ENCODE results near the gene TNFRSF4.

The TNFRSF4 gene

DNA sequence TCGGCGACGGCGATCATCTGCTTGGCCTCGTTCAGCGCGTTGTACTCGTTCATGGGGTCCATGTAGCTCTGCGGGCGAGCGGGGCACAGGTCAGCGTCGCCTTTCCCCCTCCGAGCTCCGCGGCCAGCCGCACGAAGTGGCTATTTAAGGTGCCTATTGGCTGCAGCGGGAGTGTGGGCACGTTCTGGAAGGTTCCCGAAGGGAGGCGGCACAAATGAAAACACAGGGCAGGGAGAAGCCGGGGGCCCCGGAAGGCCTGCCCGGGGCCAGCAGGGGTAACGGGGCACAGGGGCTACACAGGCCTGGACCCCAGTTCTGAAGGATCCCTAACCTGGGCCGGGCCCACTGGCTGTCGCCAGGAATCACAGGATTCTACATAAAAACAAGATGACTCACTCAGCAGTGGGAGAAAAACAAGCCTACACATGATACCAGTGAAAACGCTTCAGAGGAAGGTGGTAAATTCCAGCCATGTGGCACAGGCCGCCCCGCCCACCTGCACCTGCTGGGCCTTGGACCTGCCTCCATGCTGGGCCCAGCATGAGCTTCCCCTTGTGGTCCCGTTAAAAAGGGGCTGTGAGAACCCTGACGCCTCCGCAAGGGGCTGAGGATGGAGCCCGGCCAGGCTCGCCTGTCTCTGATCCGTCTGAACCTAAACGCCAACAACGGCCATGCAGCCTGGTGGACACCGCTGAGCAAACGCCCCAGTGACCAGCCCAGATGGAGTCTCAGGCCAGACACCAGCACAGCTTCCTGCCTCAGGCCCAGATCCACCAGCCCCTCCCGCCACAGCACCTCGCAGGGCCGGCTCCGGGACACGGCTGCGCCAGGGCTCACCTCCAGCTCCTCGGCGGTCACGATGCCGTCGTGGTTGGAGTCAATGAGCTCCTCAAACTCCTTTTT is 3.9 kb upstream of the TNFRSF4 start:
- no peak for DNase-seq (ENCODE audit: low read depth)

DNA sequence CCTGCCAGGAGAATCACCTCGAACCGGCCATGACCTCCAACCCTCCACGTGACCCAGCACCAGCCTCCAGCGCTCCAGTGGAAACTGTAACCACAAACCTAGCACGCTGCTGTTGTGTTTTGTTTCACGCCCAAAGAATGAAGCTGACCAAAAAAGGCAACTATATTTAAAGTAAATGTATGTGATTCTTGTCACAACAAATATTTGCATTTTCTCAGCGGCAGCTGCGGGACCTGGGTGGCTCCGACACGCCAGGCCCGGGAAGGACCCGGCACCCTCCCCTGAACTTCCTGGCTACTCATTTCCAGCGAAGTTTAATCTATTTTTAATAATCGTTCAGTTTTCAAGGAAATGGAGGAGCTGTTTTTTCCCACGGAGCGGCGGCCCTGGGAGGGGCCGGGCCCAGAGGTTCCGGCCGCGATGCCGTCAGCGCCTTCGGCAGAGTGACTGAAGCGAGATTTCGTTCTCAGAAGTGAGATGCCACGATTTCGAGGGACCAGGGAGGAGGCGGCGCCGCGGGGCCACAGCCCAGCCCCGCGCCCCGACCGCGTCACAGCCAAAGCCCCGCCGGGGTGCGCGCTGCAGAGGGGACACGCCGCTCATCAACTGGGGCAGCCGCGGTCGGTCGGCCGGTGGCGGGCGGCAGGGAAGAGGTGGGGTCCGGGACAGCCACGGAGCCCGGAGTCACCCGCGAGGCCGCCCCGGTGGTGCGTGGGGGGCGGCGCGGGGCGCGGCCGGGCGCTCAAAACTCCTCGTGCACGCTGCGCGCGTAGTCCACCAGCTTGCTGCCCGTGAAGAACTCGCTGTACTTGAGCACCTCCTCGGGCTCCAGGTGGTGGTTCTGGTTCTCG is 3.0 kb upstream of the TNFRSF4 start:
- DNase-seq (ENCODE audit: low read depth): no peak

DNA sequence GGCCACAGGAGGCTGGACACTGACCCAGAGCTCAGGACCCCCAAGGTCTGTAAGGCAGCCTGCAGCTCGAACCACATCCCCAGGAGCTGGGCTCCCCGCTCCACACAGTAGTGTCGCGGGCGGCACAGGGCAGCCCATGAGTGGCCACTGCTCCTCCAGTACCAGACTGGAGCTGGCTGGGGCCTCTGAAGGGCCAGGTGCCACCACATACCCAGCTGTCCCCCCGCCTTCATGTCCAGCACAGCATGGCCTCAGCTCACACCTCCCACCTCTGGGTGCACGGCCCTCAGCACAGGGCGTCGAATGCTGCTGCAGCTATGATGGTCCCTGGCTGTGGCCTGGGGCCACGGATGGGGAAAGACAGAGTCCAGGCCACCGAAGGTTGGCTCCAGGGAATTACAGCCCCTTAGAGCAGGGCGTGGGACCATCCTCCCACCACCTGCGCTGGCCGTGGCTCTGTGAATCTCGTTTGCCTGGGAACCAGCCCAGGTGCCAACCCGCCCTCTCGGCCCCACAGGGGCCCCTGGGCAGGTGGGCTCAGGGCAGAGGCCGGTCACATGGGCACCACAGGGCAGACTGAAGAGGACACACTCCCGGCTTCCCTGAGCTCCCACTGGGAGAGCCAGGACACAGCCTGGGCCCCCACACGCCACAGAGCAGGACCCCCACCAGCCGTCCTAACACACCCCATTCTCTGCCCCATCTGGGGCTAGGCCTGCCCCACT is 2.1 kb upstream of the TNFRSF4 start:
- no peak for DNase-seq (ENCODE audit: low read depth)

DNA sequence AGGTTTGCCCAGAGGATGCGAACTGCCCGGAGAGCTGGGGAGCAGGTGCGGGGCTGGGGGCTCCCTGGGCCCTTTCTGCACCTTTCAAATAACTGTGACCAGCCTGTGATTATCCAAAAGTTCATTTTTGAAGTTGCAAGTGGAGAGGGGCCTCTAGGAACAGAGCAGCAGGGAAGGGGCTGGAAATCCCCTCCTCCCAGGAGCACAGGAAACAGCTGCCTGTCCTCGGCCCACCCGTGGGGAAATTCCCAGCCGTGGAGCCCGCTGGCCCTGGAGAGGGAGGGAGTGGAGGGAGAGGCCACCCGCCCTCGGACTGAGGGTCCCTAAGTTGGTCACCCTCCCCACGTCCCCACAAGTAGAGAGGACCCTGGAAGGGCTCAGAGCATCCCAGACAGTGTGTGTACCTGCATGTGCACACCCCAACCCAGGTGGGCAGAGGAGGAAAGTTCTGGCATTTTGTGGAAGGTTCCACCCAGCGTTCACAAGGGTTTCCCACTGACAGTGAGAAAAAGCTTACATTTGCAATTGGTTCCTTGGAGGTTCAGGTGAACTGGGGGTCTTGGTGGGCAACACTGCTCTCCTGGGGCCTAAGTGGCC is 1.2 kb upstream of the TNFRSF4 start:
- DNase-seq (ENCODE audit: low read depth): no peak

DNA sequence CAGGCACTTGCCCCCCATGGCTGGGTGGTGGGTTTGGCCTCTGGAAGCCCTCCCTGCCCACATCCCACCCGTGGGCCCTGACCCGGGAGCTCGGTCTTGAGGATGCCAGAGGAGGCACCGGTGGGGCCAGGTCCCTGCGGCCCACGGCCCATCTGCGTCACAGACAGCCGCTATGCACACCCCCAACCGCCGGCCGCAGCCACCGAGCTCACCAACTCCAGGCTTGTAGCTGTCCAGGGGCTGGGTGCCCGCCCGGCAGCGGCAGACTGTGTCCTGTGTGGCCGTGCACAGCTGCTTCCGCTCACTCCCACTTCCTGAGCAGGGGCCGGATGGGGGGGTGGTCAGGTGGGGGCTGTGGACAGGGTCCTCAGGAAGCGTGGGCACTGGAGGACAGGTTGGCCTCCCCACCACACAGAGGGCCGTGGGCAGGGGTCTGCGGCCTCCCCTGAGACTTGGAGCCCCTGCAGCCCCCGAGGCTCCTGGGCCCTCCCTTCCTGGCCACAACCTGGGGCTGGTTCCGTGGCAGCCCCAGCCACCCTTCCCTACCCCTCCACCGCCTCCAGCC is 1.1 kb downstream of the TNFRSF4 start:
- no peak for DNase-seq (ENCODE audit: low read depth)

DNA sequence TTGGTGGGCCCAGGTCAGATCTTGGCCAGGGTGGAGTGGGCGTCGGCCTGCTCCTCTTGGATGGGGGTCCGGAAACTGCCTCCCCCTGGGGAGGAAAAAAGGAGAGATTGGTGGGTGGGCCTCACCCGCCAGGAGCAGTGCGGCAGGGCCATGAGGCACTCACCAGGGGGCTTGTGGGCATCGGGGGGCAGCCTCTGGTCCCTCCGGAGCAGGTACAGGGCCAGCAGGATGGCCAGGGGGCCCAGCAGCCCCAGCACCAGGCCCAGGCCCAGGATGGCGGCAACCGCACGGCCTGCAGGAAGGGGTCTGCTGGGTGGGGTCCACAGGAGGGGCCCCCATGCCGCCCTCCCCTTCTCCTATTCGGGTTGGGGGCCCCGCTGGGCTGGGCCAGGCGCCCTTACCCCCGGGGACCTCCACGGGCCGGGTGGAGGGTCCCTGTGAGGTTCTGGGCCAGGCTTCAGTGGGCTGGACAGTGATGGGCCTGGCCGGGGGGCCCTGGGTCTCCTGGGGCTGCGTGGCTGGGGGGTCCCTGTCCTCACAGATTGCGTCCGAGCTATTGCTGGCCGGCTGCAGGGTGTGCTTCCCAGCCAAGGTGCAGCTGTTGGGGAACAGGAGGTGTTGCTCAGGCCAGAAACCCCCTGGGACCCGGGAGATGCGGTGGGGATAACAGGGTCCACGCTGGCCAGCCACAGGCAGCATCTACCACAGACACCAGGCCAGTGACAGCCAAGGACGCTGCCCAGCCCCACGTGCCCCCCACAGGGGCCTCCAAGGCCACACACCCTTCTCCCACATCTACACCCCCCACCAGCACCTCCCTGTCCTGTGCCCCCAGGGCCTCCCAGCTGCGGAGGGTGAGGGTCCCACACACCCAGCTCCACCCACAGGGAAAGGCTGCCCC is 2.2 kb downstream of the TNFRSF4 start:
- DNase-seq (ENCODE audit: low read depth): no peak

DNA sequence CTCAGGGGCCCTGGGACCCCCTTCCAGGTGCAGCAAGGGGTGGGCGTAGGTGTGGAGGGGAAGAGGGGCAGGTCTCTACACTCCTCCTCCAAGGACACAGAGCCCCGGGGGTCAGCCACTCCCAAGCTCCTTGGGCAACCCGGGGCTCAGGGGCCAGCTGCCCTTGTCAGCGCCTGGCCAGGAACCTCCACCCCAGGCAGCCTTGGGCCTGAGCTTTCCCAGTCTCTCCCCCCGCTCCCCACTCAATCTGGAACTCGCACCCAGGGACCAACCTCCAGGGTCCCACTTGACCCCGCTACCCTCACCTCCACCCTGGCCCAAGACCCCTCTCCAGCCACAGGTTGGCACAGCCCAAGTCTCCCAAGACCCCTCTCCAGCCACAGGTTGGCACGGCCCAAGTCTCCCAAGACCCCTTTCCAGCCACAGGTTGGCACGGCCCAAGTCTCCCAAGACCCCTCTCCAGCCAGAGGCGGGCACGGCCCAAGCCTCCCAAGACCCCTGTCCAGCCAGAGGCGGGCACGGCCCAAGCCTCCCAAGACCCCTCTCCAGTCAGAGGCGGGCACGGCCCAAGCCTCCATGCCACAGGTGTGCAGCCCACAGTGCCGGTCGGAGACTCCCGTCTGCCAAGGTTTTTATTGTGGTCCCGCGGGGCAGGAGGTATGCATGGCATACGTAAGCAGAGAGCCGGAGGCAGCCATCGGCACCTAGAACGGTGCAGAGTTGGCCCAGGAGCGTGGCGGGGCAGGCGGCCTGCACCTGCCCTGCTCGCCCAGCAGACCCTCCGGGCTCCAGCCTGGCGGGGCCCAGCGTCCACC is 3.0 kb downstream of the TNFRSF4 start:
- no peak for DNase-seq (ENCODE audit: low read depth)

DNA sequence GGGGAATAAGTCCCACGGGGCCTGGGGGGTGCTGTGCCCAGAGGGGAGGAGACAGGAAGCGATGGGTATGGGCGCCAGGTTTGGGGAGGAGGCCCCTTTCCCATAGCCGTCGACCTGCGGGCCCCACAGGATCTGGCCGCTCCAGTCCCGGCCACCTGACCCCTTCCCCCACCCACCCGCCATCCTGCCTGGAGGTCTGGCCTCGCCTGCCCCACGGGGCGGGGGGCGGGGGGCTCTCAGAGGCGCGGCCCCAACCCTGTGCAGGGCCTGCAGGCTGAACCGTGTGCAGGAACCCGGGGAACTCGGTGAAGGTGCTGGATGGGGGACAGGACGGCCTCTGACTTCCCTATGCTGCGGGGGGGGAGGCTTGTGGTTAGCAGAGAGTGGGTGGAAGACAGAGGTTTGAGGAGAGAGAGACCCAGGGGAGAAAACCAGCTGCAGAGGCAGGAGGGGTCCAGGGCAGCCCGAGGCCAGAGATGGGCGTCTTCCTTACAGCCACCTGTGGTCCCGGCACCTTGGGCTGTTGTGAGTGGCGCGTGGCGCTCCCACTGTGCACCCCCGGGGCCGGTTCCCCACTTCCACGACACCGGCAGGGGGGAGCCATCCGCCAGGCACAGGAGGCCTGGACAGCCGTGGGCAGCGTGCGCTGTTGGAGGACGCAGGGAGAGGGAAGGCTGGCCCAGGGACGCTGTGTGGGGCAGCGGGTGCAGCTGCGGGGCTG is 5.1 kb downstream of the TNFRSF4 start:
- DNase-seq (ENCODE audit: low read depth): no peak

DNA sequence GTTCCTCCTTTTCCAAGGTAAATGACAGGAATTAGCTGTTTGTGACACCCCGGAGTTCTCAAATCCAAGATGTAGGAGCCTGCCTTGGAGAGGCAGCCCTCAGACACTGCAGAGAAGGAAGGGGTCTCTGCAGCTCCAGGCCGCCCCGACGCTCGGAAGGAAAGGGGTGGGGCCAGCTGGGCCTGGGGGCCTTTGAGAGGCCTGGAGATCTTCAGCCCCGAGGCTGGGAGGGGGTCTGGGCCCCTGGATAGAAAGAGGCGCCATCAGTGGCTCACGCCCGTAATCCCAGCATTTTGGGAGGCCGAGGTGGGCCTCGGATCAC is 6.4 kb downstream of the TNFRSF4 start:
- DNase-seq (ENCODE audit: low read depth): no peak

DNA sequence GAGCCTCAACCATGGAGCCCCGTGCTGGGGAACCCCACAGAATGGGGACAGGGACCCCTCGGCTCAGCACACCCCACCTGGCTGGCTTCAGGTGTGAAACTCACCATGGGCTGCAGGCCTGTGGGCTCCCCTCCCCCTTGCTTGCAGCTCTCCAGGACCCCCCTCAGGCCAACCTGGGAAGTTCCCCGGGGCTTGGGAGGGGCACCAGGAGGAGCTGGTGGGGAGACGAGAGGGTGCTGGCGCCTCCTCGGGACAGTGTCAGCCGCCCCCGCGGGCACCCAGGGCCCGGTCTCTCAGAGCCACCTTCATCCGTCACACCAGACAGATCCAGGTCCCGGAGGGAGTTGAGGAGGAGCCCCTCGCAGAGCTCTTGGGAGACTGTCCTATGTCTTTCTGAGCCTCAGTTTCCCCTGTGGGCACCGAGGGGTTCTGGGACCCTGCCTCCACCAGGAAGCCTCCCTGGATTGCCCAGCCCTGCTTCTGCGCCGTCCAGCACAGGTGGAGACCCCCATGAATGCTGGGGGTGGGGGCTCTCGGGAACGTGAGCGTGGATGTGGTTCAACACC is 6.9 kb downstream of the TNFRSF4 start:
- DNase-seq (ENCODE audit: low read depth): no peak

DNA sequence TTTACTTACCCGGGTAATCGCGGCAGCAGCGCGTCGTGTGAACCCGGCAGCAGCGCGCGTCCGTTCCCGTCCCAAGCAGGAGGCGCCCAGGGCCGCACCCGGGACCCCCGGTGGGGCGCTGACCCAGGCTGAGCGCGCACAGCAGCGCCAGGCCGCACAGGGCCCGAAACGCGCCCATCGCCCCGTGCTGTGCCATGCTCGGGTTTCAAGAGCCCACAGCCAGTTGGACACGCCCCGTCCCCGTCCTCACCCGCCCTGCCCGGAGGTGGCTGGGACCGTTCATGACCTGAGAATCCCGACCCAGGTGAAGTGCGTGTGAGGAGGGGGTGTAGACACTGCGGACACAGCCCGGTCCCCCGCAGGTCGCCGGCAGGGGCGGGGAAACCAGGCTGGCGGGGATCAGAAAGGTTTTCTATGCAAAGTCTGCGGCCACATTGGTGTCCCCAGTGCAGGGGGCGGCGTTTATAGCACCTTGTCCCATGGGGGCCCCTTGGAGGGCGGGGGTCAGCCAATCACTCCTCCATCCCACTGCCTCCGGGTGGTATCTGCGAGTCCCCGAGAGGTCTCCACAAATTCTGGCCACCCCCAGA is 7.5 kb downstream of the TNFRSF4 start, which contains the start of gene TNFRSF18:
Gene TNFRSF18, minus strand, starts transcription at position 217 of the 590 bp plus-strand sequence. Its CDS starts 21 bp downstream, at position 196.
- DNase-seq (ENCODE audit: low read depth): no peak

DNA sequence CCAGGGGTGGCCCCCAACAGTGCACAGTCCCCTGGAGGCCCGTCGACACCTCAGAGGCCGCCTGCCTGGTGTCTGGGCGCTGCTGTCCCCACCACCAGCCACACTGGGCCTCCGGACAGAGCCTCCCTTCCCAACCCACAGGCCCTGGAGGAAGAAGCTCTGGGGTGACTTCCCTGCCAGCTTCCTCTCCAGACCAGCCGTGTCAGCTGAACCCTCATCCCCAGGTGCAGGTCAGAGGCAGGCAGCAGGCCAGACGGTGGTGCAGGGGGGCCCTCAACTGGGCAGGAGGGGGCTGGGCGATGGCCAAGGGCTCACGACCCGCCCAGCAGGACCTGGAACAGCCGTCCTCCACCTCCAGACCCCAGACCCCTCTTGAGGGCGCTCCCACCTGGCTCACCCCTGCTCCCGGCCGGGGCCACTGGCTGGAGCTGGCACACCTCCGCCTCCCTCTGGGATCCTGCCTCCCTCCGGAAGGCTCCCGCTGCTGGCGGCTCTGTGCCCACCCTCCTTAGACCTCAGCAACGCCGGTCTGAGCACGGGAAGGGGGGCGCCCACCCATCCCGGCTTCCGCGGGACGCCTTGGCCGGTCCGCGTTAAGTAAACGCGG is 8.1 kb downstream of the TNFRSF4 start:
- DNase-seq (ENCODE audit: low read depth): no peak

DNA sequence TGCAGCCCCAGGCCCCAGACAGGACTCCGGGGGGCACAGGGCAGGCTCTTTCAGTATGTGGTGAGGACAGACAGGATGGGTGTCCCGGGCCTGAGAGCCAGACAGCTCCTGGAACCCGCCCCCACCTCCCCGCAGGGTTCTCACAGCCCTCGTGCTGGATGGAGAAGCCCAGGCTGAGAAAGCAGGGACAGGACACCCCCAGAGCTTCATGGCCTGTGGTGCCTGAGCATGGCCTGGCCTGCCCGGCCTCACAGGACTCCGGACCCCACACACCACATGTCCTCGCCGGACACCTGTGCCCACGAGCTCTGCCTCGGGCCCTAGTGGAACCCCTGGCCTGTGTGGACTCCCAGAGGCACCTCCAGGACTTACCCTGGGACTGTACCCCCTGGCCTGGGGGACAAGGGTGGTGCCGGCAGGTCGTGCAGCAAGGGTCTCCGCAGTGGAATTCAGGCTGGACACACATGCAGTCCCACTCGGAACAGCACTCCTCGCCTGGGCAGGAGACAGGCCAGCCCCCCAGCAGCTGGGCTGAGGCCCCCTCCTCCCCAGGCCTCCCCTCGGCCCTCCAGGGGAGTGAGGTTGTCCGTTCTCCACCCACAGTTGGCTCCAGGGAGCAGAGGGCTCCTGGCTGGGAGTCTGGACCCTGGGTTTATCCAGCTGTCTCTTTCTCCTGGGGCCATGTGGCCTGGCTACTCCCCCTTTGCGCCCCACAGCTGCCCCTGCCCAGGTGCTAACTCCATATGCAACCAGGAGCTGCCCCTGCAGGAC is 8.8 kb downstream of the TNFRSF4 start:
- no peak for DNase-seq (ENCODE audit: low read depth)

DNA sequence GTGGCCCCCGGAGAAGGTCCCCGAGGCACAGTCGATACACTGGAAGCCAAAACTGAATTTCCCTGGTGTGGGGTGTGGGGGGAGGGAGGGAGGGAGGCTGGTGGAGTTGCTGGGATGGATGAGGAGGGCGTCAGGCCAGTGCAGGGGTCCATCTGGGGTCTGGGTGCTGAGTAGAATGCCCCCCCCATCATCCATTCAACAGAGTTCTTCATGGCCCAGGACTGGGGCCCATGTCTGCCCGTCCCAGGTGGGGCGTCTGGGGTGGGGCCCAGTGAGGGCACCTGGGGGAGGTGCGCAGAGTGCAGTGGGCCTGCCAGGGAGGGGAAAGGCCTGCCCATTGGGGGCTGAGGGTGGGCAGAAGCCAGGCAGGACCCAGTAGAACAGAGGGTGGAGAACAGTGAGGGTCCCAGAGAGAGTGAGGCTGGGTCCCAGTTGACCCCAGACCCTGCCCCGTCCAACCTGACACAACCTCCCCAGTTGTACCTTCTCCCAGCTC is 9.5 kb downstream of the TNFRSF4 start:
- no peak for DNase-seq (ENCODE audit: low read depth)

DNA sequence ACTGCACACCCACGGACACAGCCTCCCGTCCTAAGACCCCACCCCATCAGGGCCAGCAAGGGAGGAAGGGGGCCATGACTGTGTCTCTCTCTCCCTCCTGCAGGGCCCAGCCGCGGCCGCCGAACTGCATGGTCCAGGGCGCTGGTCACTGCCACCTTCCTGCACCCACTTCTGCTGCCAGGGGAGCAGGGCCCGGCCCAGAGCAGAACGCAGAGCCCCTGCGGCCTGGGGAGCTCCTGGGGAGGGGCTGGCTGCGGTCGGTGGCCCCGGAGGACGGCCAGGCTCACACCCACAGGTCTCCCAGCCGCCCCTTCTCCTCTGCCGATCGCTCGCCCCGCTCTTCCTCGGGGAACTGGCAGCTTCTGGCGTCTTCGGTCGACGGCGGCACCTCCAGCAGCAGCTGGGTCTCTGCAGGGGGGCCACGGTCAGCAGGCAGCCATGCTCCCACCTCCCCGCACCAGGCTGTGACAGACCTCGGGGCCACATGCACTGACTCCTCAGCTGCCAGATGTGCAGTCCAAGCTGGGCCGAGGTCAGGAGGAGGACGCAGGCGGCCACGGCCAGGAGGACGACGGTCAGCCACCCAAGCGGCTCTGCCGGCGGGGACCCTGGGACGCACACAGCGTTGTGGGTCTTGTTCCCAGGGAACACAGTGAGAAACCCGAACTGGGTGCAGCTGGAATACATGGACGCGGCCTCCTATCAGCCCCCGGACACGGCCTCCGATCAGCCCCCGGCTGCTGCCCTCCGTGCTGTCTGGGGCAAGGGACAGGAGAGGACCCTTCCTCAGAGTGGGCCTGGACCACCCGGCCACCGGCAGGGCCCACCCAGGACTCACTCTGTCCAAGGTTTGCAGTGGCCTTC is 10.2 kb downstream of the TNFRSF4 start:
- no peak for DNase-seq (ENCODE audit: low read depth)

Data from HS-5 (cell line).